Sigmoid colon (tissue), 3 donors: ENCODE results near the gene STK10.

Experiments used
- POLR2A ChIP-seq, 2 donors: fragments of 450-650 bp; IDR thresholded peaks; one replicate each; pipeline ENCODE4 v1.6.1; 2016; ENCODE audit warnings: antibody characterized with exemption in 2 of 2, mild to moderate bottlenecking in 2 of 2, moderate library complexity in 2 of 2
- TF ChIP-seq, protein P1 (sequence below), 4 experiments: fragments of 450-650 bp in 3 of 4; fragments of 200-600 bp in 1 of 4; IDR thresholded peaks; one replicate each; pipeline ENCODE4 v1.5.1; 2016 to 2019; ENCODE audit warnings: antibody characterized with exemption in 4 of 4, mild to moderate bottlenecking in 3 of 4, moderate library complexity in 2 of 4

DNA sequence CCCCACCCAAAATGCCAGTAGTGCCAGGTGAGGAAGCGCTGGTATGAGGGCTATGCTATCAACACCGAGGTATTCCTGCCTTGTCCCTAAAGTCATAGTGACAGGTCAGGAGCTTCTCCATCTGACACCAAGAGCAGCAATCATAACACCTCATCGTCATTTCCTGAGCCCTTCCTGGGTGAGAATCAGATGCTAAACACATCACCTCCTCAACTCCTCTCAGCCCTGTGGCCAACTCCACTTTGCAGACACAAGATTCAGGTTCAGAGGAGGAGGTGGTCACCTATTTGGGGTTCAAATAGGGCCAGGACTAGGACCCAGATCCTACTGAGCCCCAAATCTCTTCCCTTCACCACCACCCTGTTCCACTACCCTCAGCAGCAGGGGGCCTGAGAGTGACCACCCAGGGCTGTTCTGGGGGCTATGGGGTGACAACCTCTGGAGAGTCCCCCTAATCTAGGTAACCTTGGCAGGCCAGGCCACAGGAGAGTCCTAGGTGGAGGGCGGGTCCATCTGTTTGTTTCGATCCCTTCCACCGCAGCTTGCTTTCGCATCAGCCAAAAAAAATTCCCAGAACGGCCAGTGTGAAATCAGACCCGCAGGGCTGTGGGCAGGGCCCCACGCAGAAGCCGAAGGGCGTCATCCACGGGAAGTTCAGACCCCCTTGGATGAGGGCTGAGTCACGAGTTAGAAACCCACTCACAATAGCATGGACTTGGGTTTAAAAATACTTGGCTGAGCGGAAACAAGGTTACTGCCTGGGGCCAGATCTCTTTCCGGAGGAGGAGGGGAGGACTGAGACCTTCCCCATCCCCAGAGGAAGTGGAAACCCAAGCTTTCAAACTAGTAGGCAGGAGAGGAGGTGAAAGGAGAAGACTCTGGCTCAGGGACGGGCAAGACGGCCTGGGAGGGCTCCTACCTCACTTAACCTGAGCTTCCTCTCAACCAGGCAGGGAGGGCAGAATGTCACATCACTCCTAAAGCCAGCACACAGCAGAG is 8.7 kb downstream of the STK10 start:
- TF ChIP-seq POLR2A (IDR thresholded peaks at IDR 0.05): no peak
- TF ChIP-seq, protein P1, sequence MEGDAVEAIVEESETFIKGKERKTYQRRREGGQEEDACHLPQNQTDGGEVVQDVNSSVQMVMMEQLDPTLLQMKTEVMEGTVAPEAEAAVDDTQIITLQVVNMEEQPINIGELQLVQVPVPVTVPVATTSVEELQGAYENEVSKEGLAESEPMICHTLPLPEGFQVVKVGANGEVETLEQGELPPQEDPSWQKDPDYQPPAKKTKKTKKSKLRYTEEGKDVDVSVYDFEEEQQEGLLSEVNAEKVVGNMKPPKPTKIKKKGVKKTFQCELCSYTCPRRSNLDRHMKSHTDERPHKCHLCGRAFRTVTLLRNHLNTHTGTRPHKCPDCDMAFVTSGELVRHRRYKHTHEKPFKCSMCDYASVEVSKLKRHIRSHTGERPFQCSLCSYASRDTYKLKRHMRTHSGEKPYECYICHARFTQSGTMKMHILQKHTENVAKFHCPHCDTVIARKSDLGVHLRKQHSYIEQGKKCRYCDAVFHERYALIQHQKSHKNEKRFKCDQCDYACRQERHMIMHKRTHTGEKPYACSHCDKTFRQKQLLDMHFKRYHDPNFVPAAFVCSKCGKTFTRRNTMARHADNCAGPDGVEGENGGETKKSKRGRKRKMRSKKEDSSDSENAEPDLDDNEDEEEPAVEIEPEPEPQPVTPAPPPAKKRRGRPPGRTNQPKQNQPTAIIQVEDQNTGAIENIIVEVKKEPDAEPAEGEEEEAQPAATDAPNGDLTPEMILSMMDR (IDR thresholded peaks at IDR 0.05): no peak
